Adrenal gland (tissue), 5 donors: Measurements from ENCODE around the gene TACC2.
"Not testable (repeated sequence)": the region's sequence is repeated elsewhere in the genome, so short reads cannot be mapped to it uniquely, and the experiment has no call there.

ENCODE experiments used
- CTCF ChIP-seq, 6 experiments: fragments of 450-650 bp in 4 of 6; fragments of 200-600 bp in 2 of 6; sonication (generic) in 1 of 6; IDR thresholded peaks; 1 replicate in 5 of 6; 2 replicates in 1 of 6; pipeline versions ENCODE4 v1.5.1 to v1.8.0; 2016 to 2021; ENCODE audit warnings: antibody characterized with exemption in 6 of 6, mild to moderate bottlenecking in 2 of 6, moderate library complexity in 1 of 6
- POLR2A ChIP-seq, 2 donors: fragments of 450-650 bp; IDR thresholded peaks; one replicate each; pipeline ENCODE4 v1.6.1; 2017; ENCODE audit warnings: antibody characterized with exemption in 2 of 2, mild to moderate bottlenecking in 2 of 2, moderate library complexity in 1 of 2
- donor health status: DM: no; HTN: no; CAD: no.

DNA sequence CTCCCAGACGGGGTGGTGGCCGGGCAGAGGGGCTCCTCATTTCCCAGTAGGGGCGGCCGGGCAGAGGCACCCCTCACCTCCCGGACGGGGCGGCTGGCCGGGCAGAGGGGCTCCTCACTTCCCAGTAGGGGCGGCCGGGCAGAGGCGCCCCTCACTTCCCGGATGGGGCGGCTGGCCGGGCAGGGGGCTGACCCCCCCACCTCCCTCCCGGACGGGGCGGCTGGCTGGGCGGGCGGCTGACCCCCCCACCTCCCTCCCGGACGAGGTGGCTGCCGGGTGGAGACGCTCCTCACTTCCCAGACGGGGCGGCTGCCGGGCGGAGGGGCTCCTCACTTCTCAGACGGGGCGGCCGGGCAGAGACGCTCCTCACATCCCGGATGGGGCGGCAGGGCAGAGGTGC is 214.2 kb downstream of the TACC2 start:
- not testable (repeated sequence) for TF ChIP-seq CTCF, POLR2A (IDR thresholded peaks at IDR 0.05)
